Ureter (tissue), 1 donor: ENCODE data around the gene PAXX. TPM values are rescaled to one million over a fixed set of nuclear protein-coding genes. Genes with fewer than 3 reads are reported as not detected.

Source experiments
- DNase-seq: peaks from one replicate; pipeline ENCODE4 v3.0.0-alpha.2; 2020; ENCODE audit warnings: low spot score
- total RNA-seq: library from RNA; stranded (reverse); gene quantifications from one replicate; pipeline ENCODE4 v1.2.4, GENCODE V29; 2023
- donor health status: DM: yes; HTN: yes; CAD: no.

The PAXX gene
- total RNA-seq, 1 donor from 2014 or later, result 51.5 TPM

GRCh38 chr9:136952876-136953770 lies 39.1 kb upstream of the PAXX start:
- DNase-seq, result no peak

- no peak for DNase-seq
Observed at GRCh38 chr9:136953771-136954269, 38.4 kb upstream of the PAXX start.

GRCh38 chr9:136954270-136955083 lies 37.7 kb upstream of the PAXX start:
- no peak for DNase-seq

DNA sequence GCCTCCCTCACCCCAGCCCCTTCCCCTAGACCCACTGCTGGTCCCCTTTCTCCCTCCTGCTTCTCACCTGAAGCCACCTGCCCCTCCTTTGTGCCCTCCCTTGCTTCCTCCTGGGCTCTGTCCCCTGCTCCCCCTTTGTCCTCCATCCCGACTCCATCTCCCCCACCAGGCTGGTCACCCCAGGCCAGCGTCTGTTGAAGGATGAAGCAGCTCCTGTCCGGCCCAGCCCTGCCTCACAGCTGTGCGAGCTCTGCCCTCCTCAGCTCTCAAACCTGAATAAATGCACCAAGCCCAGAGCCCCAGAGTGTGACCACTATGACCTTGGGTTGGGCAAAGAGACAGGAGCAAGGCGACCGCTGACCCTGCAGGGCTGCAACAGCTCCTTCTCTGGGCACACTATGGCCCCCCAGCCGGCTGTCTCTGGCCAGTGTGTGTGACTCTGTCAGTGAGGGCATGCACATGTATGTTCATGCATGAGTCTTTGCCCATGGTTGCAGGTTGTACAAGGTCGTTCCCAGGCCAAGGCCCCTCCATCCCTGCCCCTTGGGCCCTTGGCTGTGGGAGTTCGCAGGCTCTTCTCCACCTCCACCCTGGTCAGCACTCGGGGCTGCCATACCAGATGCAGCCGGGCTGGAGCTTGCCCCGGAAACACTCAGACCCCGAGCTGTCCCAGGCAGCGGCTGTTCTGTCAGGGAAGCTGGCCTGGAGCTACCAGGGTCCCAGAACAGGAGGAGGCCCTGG lies 36.9 kb upstream of the PAXX start:
- no peak for DNase-seq

- no peak for DNase-seq
Observed at GRCh38 chr9:136955943-136956335, 36.3 kb upstream of the PAXX start.

GRCh38 chr9:136956604-136957003 lies 35.6 kb upstream of the PAXX start:
- no peak for DNase-seq

GRCh38 chr9:136957461-136957860 lies 34.8 kb upstream of the PAXX start:
- DNase-seq, result no peak

DNA sequence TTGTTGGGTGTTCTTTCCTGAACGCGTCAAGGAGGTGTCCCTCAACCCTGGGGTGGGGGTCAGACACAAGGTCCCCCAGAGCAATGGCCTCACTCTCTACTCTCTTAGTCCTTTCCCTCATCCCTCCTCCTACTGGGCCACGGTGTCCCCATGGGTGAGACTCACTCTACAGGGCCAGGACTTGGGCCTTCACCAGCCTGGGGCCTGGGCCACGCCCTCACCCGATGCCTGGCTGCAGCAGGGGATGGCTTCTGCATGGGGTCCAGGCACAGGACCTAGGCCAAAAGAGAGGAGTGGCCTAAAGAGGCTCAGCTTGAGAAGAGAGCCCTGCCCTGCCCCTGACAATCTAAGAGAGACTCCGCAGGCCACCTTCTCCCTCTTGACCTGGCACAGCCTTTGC lies 34.3 kb upstream of the PAXX start:
- DNase-seq, result no peak

GRCh38 chr9:136958473-136958872 lies 33.7 kb upstream of the PAXX start:
- DNase-seq, result no peak

GRCh38 chr9:136958898-136959850 lies 33.0 kb upstream of the PAXX start:
- DNase-seq, result no peak

- no peak for DNase-seq
Observed at GRCh38 chr9:136960212-136960937, 31.8 kb upstream of the PAXX start.

DNA sequence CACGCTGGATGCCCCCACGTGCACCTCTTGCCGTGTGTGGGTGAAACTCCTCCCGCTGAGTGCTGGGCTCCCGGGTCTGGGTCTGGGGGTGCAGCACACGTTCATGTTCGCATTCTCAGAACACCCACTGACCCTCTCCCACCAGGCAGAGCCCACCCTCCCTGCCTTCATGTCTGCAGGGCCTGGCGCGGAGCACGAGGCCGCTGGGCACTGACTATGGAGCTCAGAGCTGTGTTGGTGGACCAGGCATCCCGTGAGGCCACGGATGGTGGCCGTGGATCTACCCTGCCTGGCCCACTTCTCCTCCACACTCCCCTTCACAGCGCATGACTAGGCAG lies 31.3 kb upstream of the PAXX start:
- DNase-seq, result no peak

- no peak for DNase-seq
Observed at GRCh38 chr9:136961279-136962065, 30.8 kb upstream of the PAXX start.

DNA sequence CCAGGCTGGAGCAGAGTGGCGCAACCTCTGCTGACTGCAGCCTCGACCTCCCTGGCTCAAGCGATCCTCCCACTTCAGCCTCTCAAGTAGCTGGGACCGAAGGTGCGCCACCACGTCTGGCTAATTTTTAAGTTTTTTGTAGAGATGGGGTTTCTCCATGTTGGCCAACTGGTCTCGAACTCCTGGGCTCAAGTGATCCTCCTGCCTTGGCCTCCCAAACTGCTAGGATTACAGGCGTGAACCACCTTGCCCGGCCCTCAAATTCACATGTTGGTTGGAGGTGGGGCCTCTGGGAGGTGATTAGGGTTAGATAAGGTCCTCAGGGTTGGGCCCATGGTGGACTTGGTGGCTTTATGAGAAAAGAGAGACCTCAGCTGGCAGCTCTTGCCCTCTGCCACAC lies 30.1 kb upstream of the PAXX start:
- no peak for DNase-seq

DNA sequence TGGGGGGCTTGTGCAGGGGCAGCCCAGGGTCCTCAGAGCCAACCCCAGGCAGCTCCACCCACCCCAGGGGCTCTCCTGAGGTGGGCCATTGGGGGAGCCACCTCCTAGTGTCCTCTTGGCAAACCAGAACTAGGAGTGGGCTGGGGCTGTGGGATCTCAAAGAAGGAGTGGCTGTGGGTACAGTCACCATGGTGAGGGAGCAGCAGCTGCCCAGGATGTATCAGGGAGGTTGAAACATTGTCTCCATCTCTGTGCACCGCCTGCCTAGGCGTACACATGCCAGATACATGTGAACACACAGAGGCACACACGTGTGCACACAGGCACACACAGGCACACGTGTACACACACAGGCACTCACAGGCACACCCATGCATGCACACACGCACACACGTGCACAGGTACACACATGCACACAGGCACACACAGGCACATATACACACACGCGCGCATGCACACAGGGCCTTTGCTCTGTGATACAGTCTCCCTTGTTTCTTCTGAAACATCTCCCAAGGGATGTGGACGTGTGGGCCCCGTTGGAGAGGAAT lies 29.4 kb upstream of the PAXX start:
- DNase-seq, result no peak

- no peak for DNase-seq
Observed at GRCh38 chr9:136963341-136963740, 28.9 kb upstream of the PAXX start.

GRCh38 chr9:136963751-136964150 lies 28.5 kb upstream of the PAXX start:
- no peak for DNase-seq

DNA sequence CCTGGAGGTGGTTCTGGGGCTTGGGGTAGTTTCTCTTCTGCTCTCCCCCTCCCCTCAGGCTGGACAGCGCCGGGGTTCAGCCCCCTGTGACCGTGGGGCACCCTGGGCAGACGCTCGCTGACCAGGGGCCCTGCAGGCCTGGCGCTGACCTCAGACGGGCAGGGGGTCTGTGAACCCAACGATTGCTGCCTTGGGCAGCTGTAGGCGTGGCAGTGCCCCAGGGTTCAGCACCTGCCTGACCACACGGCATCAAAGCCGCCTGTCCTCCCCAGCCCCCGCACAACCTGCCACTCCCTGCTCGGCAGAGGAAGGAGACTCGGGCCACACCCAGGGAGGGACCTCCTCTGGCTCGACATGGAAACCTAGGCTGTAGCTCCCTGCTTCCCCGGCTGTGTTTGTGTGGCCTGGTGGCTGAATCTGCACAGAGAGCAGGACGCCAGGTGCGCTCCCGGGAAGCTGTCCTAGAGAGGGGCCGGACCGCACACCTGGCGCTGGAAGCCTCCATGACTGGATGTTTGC lies 28.0 kb upstream of the PAXX start:
- DNase-seq, result no peak

- no peak for DNase-seq
Observed at GRCh38 chr9:136964833-136965422, 27.3 kb upstream of the PAXX start.
